Vagina (tissue), 2 donors: ENCODE results near the gene PLCB1.

Experiments
- CTCF ChIP-seq, 3 experiments: fragments of 450-650 bp in 2 of 3; fragments of 200-600 bp in 1 of 3; sonication (generic) in 1 of 3; IDR thresholded peaks; one replicate each; pipeline ENCODE4 v1.5.1; 2017 to 2019; ENCODE audit warnings: antibody characterized with exemption in 3 of 3, mild to moderate bottlenecking in 2 of 3, moderate library complexity in 2 of 3
- POLR2AphosphoS5 ChIP-seq, 2 donors: sonication (generic); formaldehyde crosslinking; IDR thresholded peaks; one replicate each; pipeline ENCODE4 v1.9.0; 2017; ENCODE audit warnings: antibody characterized with exemption in 2 of 2, mild to moderate bottlenecking in 2 of 2, low read depth in 1 of 2; ENCODE audit not compliant: insufficient read depth in 1 of 2

GRCh38 chr20:8809107-8809953 lies 677.3 kb downstream of the PLCB1 start:
- no peak for TF ChIP-seq CTCF (IDR thresholded peaks at IDR 0.05)
- TF ChIP-seq POLR2AphosphoS5 (IDR thresholded peaks at IDR 0.05; ENCODE audit: insufficient read depth in 1 of 2, low read depth in 1 of 2): no peak
